T follicular helper cell (primary cell): ENCODE measurements around the gene LRRC18.

Experiments
- DNase-seq: peaks from one replicate; pipeline ENCODE4 v3.0.0-alpha.2; 2020; ENCODE audit warnings: low read depth
- total RNA-seq, 2 experiments: gene quantifications; one replicate each; lab custom pipeline; 2026; lab: John Stamatoyannopoulos, UW

Gene LRRC18
- 0 reads per million in 2 experiments for total RNA-seq

- no peak for DNase-seq
Observed at GRCh38 chr10:48939790-48940325, at the start of gene LRRC18. Gene LRRC18 (minus strand): TSS chr10:48939840. CDS start chr10:48914155, 25,685 bp downstream.

GRCh38 chr10:48985621-48986158, 46.0 kb upstream of the LRRC18 start:
- DNase-seq = no peak

GRCh38 chr10:48983648-48984351, 44.2 kb upstream of the LRRC18 start:
- no peak for DNase-seq

GRCh38 chr10:48982584-48982983, 42.9 kb upstream of the LRRC18 start:
- no peak for DNase-seq

GRCh38 chr10:48981310-48981907, 41.8 kb upstream of the LRRC18 start:
- DNase-seq = no peak

- no peak for DNase-seq
Observed at GRCh38 chr10:48978318-48978717, 38.7 kb upstream of the LRRC18 start.

- DNase-seq = no peak
Observed at GRCh38 chr10:48976196-48976595, 36.6 kb upstream of the LRRC18 start.

GRCh38 chr10:48974510-48975156, 35.0 kb upstream of the LRRC18 start:
- no peak for DNase-seq

GRCh38 chr10:48973065-48973464, 33.4 kb upstream of the LRRC18 start:
- no peak for DNase-seq

GRCh38 chr10:48970654-48971053, 31.0 kb upstream of the LRRC18 start:
- no peak for DNase-seq

- no peak for DNase-seq
Observed at GRCh38 chr10:48970046-48970445, 30.4 kb upstream of the LRRC18 start.

GRCh38 chr10:48968036-48968435, 28.4 kb upstream of the LRRC18 start:
- DNase-seq = no peak

- DNase-seq = no peak
Observed at GRCh38 chr10:48965460-48965859, 25.8 kb upstream of the LRRC18 start.

- no peak for DNase-seq
Observed at GRCh38 chr10:48964038-48964437, 24.4 kb upstream of the LRRC18 start.

GRCh38 chr10:48958598-48959190, 19.1 kb upstream of the LRRC18 start:
- no peak for DNase-seq

GRCh38 chr10:48957361-48958151, 17.9 kb upstream of the LRRC18 start:
- DNase-seq = no peak

- no peak for DNase-seq
Observed at GRCh38 chr10:48951707-48952106, 12.1 kb upstream of the LRRC18 start.

- DNase-seq = no peak
Observed at GRCh38 chr10:48948470-48949037, 8.9 kb upstream of the LRRC18 start.

- DNase-seq = no peak
Observed at GRCh38 chr10:48947690-48948469, 8.2 kb upstream of the LRRC18 start.

GRCh38 chr10:48946891-48947500, 7.4 kb upstream of the LRRC18 start:
- DNase-seq = no peak
